IMR-90 (cell line): ENCODE data around the gene NUDCD3.

ENCODE experiments used
- BHLHE40 ChIP-seq: fragments of 150-350 bp; IDR thresholded peaks from 2 replicates; pipeline ENCODE4 v1.6.1; 2016; ENCODE audit warnings: mild to moderate bottlenecking, low read depth, low read length
- FOS ChIP-seq: fragments of 150-350 bp; IDR thresholded peaks from 2 replicates; pipeline ENCODE4 v1.6.1; 2016; ENCODE audit warnings: low read depth, low read length
- NFE2L2 ChIP-seq: fragments of 150-350 bp; IDR thresholded peaks from 2 replicates; pipeline ENCODE4 v1.6.1; 2016; ENCODE audit warnings: low read depth, mild to moderate bottlenecking, low read length
- POLR2A ChIP-seq: IDR thresholded peaks from 2 replicates; pipeline ENCODE4 v1.6.1; 2012; ENCODE audit warnings: mild to moderate bottlenecking, low read depth, low read length
- RAD21 ChIP-seq: IDR thresholded peaks from 2 replicates; pipeline ENCODE4 v1.6.1; 2012; ENCODE audit warnings: low read length, improper control_type of control experiment
- RFX5 ChIP-seq: IDR thresholded peaks from 2 replicates; pipeline ENCODE4 v1.8.0; 2012; ENCODE audit warnings: low read depth, mild to moderate bottlenecking, low read length, moderate library complexity
- TF ChIP-seq, protein P1 (sequence below): conservative IDR thresholded peaks from 2 replicates; pipeline ENCODE4 v1.5.1; 2012; ENCODE audit warnings: mild to moderate bottlenecking, low read depth, low read length, improper control_type of control experiment
- TF ChIP-seq, protein P2 (sequence below): fragments of 150-350 bp; IDR thresholded peaks from 2 replicates; pipeline ENCODE4 v1.6.1; 2017; ENCODE audit warnings: mild to moderate bottlenecking, antibody characterized with exemption, low read length, low read depth

DNA sequence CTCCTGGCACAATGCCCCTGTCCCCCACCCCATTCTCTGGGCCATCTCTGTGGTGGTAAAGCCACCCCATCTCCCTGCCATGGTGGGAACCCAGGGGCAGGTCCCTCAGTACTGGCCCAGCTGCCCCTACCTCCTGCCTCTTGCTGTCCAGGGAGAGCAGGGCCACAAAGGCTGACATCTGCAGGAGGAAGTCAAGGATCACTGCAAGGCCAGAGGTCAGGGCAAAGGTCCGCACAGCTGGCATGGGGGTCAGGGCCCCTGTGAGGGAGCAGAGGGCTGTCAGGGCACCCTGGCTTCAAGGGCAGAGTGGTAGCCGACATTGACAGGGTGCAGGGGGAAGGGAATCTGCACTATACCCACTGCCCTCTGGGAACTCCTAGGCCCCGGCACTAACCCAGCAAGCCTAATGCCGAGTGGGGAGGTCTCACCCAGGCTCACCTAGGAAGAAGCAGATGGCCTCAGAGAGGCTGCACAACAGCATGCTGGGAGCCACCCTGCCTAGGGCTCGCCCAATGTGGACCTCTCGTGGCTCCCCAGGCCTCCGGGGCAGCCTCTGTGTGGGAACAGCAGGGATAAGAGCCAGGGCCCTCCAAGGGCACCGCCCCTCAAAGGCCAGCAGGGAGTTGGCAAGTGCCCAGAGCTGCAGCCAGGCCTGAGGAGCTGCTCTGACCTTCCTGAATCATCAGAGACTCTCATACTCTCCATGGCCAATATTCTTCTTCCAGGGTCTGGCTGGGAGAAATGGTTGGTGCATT lies 43.0 kb upstream of the NUDCD3 start:
- TF ChIP-seq, protein P1, sequence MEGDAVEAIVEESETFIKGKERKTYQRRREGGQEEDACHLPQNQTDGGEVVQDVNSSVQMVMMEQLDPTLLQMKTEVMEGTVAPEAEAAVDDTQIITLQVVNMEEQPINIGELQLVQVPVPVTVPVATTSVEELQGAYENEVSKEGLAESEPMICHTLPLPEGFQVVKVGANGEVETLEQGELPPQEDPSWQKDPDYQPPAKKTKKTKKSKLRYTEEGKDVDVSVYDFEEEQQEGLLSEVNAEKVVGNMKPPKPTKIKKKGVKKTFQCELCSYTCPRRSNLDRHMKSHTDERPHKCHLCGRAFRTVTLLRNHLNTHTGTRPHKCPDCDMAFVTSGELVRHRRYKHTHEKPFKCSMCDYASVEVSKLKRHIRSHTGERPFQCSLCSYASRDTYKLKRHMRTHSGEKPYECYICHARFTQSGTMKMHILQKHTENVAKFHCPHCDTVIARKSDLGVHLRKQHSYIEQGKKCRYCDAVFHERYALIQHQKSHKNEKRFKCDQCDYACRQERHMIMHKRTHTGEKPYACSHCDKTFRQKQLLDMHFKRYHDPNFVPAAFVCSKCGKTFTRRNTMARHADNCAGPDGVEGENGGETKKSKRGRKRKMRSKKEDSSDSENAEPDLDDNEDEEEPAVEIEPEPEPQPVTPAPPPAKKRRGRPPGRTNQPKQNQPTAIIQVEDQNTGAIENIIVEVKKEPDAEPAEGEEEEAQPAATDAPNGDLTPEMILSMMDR = no peak
- TF ChIP-seq RAD21 = no peak
- TF ChIP-seq, protein P2, sequence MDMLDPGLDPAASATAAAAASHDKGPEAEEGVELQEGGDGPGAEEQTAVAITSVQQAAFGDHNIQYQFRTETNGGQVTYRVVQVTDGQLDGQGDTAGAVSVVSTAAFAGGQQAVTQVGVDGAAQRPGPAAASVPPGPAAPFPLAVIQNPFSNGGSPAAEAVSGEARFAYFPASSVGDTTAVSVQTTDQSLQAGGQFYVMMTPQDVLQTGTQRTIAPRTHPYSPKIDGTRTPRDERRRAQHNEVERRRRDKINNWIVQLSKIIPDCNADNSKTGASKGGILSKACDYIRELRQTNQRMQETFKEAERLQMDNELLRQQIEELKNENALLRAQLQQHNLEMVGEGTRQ = no peak
- TF ChIP-seq BHLHE40 = no peak
- no peak for TF ChIP-seq NFE2L2
- no peak for TF ChIP-seq POLR2A
- TF ChIP-seq FOS = no peak
- no peak for TF ChIP-seq RFX5
